ENCODE data around the gene RARS1.

Gene RARS1

DNA sequence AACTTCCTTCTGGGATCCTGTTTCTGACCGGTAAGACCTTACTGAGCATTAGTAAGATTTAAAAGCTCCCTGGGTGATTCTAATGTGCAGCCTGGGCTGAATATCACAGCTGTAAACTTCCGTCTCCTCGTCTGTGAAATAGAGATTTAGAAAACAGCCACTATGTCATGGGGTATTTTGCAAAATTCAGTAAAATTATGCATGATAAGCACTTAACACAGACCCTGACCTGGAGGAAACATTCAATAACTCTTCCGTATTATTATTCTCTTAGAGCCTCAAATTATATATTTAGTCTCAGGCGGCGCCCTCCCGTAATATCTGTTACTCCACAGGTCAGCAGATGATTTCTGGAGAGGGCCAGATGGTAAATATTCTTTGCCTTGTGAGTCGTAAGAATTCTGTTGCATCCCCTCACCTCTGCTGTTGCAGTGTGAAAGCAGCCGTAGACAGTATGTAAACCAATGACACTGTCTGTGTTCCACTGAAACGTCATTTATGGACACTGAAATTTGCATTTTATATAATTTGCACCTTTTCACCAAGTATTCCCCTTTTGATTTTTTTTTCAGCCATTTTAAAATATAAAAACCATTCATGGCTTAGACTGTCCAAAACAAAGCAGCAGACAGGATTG, 39.2 kb upstream of the RARS1 start:
- Histone ChIP-seq H3K79me2 (ENCODE audit: low read length) (no peaks in the 10 kb centered on the region), H3K9me3 (ENCODE audit: insufficient read depth, low read length) (no peaks in the 10 kb centered on the region), H3K4me3 (ENCODE audit: low read length) (no peak overlapping the region), H3K4me1 (ENCODE audit: low read length) (no peaks in the 10 kb centered on the region), H3K27ac (ENCODE audit: low read length) (no peak overlapping the region), H3K9ac (ENCODE audit: low read length) (no peak overlapping the region), H3K36me3 (replicated peaks; ENCODE audit: low read depth, low read length) (peaks cover 4% of the 10 kb centered on the region), H3K27me3 (ENCODE audit: low read depth, low read length) (no peaks in the 10 kb centered on the region), H4K20me1 (ENCODE audit: insufficient read depth, low read length) (no peaks in the 10 kb centered on the region), H3K4me2 (ENCODE audit: low read length) (no peak overlapping the region), H2AFZ (ENCODE audit: low read depth, low read length) (no peak overlapping the region)
- TF ChIP-seq, protein P1, sequence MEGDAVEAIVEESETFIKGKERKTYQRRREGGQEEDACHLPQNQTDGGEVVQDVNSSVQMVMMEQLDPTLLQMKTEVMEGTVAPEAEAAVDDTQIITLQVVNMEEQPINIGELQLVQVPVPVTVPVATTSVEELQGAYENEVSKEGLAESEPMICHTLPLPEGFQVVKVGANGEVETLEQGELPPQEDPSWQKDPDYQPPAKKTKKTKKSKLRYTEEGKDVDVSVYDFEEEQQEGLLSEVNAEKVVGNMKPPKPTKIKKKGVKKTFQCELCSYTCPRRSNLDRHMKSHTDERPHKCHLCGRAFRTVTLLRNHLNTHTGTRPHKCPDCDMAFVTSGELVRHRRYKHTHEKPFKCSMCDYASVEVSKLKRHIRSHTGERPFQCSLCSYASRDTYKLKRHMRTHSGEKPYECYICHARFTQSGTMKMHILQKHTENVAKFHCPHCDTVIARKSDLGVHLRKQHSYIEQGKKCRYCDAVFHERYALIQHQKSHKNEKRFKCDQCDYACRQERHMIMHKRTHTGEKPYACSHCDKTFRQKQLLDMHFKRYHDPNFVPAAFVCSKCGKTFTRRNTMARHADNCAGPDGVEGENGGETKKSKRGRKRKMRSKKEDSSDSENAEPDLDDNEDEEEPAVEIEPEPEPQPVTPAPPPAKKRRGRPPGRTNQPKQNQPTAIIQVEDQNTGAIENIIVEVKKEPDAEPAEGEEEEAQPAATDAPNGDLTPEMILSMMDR (IDR thresholded peaks at IDR 0.05; ENCODE audit: low read depth, low read length) = no peak
- TF ChIP-seq EZH2phosphoT487 (IDR thresholded peaks at IDR 0.05; ENCODE audit: low read depth) = no peak

DNA sequence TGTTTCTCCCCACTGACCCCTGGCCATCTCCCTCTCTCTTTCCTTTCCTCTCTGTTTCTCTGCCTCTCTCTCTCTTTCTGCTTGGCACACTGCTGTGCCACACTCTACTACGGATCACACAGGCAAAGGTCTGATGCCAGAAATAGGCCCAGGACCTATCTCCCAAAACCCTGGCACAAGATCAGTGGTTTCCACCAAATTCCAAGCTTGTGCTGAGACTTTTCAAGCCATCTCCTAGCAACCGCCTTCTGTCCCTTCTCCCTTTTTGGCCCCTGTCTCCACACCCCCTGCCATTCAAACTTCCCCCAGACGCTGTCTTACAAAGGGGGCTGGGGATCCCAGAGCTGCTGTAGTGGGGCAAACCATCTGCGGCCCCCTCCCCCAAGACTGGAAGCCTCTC, 38.5 kb upstream of the RARS1 start:
- Histone ChIP-seq H3K4me1 (ENCODE audit: low read length) (no peaks in the 10 kb centered on the region), H3K79me2 (ENCODE audit: low read length) (no peaks in the 10 kb centered on the region), H3K27me3 (ENCODE audit: low read depth, low read length) (no peaks in the 10 kb centered on the region), H3K9ac (ENCODE audit: low read length) (no peak overlapping the region), H3K9me3 (ENCODE audit: insufficient read depth, low read length) (no peaks in the 10 kb centered on the region), H3K27ac (ENCODE audit: low read length) (no peak overlapping the region), H3K4me3 (ENCODE audit: low read length) (no peak overlapping the region), H2AFZ (ENCODE audit: low read depth, low read length) (no peak overlapping the region), H3K36me3 (replicated peaks; ENCODE audit: low read depth, low read length) (peaks cover 4% of the 10 kb centered on the region), H3K4me2 (ENCODE audit: low read length) (no peak overlapping the region), H4K20me1 (ENCODE audit: insufficient read depth, low read length) (no peaks in the 10 kb centered on the region)
- TF ChIP-seq, protein P1 (IDR thresholded peaks at IDR 0.05; ENCODE audit: low read depth, low read length) = no peak
- no peak for TF ChIP-seq EZH2phosphoT487 (IDR thresholded peaks at IDR 0.05; ENCODE audit: low read depth)

DNA sequence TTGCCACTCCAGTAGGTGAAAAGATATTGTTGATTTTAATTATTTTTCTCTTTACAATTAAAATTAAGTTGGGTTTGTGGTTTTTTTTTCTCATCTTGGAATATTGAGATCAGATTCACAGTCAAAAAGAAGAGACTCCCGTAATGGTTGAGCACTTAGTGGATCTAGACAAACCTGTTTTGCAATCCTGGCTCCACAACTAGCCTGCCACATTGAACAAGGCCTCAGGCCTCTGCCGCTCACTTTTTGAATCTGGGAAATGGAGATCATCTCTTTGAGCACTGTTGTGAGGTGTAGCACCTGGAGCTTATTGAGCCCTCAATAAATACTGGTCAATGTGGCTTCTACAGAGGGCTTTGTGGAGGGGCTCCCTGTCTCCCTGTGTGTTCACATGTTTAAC, 37.1 kb upstream of the RARS1 start:
- Histone ChIP-seq H2AFZ (ENCODE audit: low read depth, low read length) (no peak overlapping the region), H3K9ac (ENCODE audit: low read length) (no peak overlapping the region), H3K27ac (ENCODE audit: low read length) (no peak overlapping the region), H4K20me1 (ENCODE audit: insufficient read depth, low read length) (no peaks in the 10 kb centered on the region), H3K9me3 (ENCODE audit: insufficient read depth, low read length) (no peaks in the 10 kb centered on the region), H3K27me3 (ENCODE audit: low read depth, low read length) (no peaks in the 10 kb centered on the region), H3K36me3 (replicated peaks; ENCODE audit: low read depth, low read length) (peaks cover 4% of the 10 kb centered on the region), H3K79me2 (ENCODE audit: low read length) (no peaks in the 10 kb centered on the region), H3K4me2 (ENCODE audit: low read length) (no peak overlapping the region), H3K4me1 (ENCODE audit: low read length) (no peaks in the 10 kb centered on the region), H3K4me3 (ENCODE audit: low read length) (no peak overlapping the region)
- TF ChIP-seq, protein P1 (IDR thresholded peaks at IDR 0.05; ENCODE audit: low read depth, low read length) = no peak
- no peak for TF ChIP-seq EZH2phosphoT487 (IDR thresholded peaks at IDR 0.05; ENCODE audit: low read depth)

DNA sequence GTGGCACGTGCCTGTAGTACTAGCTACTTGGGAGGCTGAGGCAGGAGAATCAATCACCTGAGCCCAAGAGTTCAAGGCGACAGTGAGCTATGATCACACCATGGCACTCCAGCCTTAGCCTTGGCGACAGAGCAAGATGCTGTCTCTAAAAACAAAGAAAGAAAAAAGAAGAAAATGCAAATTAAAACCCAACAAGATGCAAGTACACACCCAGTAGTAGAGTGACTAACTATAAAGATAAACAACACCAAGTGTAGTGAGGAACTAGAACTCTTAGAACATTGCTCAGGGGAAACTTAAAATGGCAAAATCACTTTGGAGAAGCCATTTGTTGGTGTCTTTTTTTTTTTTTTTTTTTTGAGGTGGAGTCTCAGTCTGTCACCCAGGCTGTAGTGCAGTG, 34.7 kb upstream of the RARS1 start:
- Histone ChIP-seq H3K27ac (ENCODE audit: low read length) (no peak overlapping the region), H3K27me3 (ENCODE audit: low read depth, low read length) (no peaks in the 10 kb centered on the region), H3K4me1 (ENCODE audit: low read length) (no peaks in the 10 kb centered on the region), H3K4me2 (ENCODE audit: low read length) (no peak overlapping the region), H2AFZ (ENCODE audit: low read depth, low read length) (no peak overlapping the region), H4K20me1 (ENCODE audit: insufficient read depth, low read length) (no peaks in the 10 kb centered on the region), H3K9me3 (ENCODE audit: insufficient read depth, low read length) (no peaks in the 10 kb centered on the region), H3K4me3 (ENCODE audit: low read length) (no peak overlapping the region), H3K9ac (ENCODE audit: low read length) (no peak overlapping the region), H3K79me2 (ENCODE audit: low read length) (no peaks in the 10 kb centered on the region), H3K36me3 (replicated peaks; ENCODE audit: low read depth, low read length) (peaks cover under 1% of the 10 kb centered on the region)
- TF ChIP-seq, protein P1 (IDR thresholded peaks at IDR 0.05; ENCODE audit: low read depth, low read length) = no peak
- TF ChIP-seq EZH2phosphoT487 (IDR thresholded peaks at IDR 0.05; ENCODE audit: low read depth) = no peak

Data from OCI-LY3 (cell line).